Tibial artery (tissue), 4 donors: ENCODE data around the gene ZNF784.
"Not testable (repeated sequence)": the region's sequence is repeated elsewhere in the genome, so short reads cannot be mapped to it uniquely, and the experiment has no call there.

ENCODE experiments used
- DNase-seq, 2 donors: peaks; one replicate each; pipeline ENCODE4 v3.0.0-alpha.2; 2019
- H3K27ac ChIP-seq, 2 donors: fragments of 200-600 bp; sonication (generic) in 1 of 2; 1 replicate in 1 of 2; 2 replicates in 1 of 2; pipeline ENCODE4 v1.5.1; 2018 to 2019; ENCODE audit warnings: mild to moderate bottlenecking in 1 of 2
- H3K27me3 ChIP-seq, 2 donors: fragments of 200-600 bp; sonication (generic) in 1 of 2; one replicate each; pipeline versions ENCODE4 v1.5.1 to v1.6.0; 2016 to 2019
- H3K36me3 ChIP-seq, 3 donors: fragments of 200-600 bp; sonication (generic) in 2 of 3; one replicate each; pipeline ENCODE4 v1.5.1; 2016 to 2019; ENCODE audit warnings: mild to moderate bottlenecking in 2 of 3
- H3K4me1 ChIP-seq, 4 donors: fragments of 200-600 bp; sonication (generic) in 2 of 4; 1 replicate in 3 of 4; 2 replicates in 1 of 4; pipeline ENCODE4 v1.5.1; 2016 to 2019
- H3K4me3 ChIP-seq, 2 donors: fragments of 200-600 bp; sonication (generic) in 1 of 2; 1 replicate in 1 of 2; 2 replicates in 1 of 2; pipeline ENCODE4 v1.5.1; 2018 to 2019; ENCODE audit warnings: mild to moderate bottlenecking in 2 of 2
- H3K9me3 ChIP-seq, 3 donors: fragments of 200-600 bp; sonication (generic) in 1 of 3; one replicate each; pipeline ENCODE4 v1.5.1; 2016 to 2019
- CTCF ChIP-seq, 2 experiments: fragments of 200-600 bp in 1 of 2; fragments of 450-650 bp in 1 of 2; IDR thresholded peaks; one replicate each; pipeline ENCODE4 v1.5.1; 2017 to 2019; ENCODE audit warnings: antibody characterized with exemption in 2 of 2, mild to moderate bottlenecking in 1 of 2, moderate library complexity in 1 of 2
- intact Hi-C: fragments of 100-400 bp; cut with DNase I; formaldehyde crosslinking; loops from one replicate; pipeline ENCODE4 v1.15.0; 2023; ENCODE audit warnings: low total_unique reads

The ZNF784 gene

GRCh38 chr19:55586976-55587668, 37.2 kb downstream of the ZNF784 start:
- intact Hi-C loops, result no loop called here
- H3K4me1 ChIP-seq, result peaks cover 0 to 26% (median 16%) of the 10 kb centered on the region in 4 donors
- no peaks in the 10 kb centered on the region for H3K9me3 ChIP-seq
- peak; percentile 84 to 90 for DNase-seq
- H3K27me3 ChIP-seq, result peaks cover 0 to 25% of the 10 kb centered on the region in 2 donors
- no peak overlapping the region for H3K27ac ChIP-seq
- no peak for TF ChIP-seq CTCF (IDR thresholded peaks at IDR 0.05)
- peak overlapping the region; percentile 31 to 46 for H3K4me3 ChIP-seq
- H3K36me3 ChIP-seq, result peaks cover 0 to 8% (median 0%) of the 10 kb centered on the region in 3 donors

GRCh38 chr19:55585658-55586339, 38.6 kb downstream of the ZNF784 start:
- H3K4me3 ChIP-seq, result peak overlapping the region; percentile 31 to 39
- peak overlapping the region; percentile 6 to 30 for H3K27ac ChIP-seq
- H3K4me1 ChIP-seq, result peaks cover 0 to 35% (median 24%) of the 10 kb centered on the region in 4 donors
- intact Hi-C loops, result no loop called here
- H3K27me3 ChIP-seq, result peaks cover 0 to 20% of the 10 kb centered on the region in 2 donors
- DNase-seq, result peak in 1 of 2 donors; percentile 78
- H3K9me3 ChIP-seq, result no peaks in the 10 kb centered on the region
- TF ChIP-seq CTCF (IDR thresholded peaks at IDR 0.05), result no peak
- no peaks in the 10 kb centered on the region for H3K36me3 ChIP-seq

GRCh38 chr19:55584871-55585270, 39.5 kb downstream of the ZNF784 start:
- Histone ChIP-seq H3K4me1 (peaks cover 0 to 38% (median 26%) of the 10 kb centered on the region in 4 donors), H3K9me3 (no peaks in the 10 kb centered on the region), H3K27me3 (peaks cover 0 to 12% of the 10 kb centered on the region in 2 donors), H3K36me3 (no peaks in the 10 kb centered on the region), H3K4me3 (no peak overlapping the region), H3K27ac (no peak overlapping the region)
- intact Hi-C loops, result no loop called here
- no peak for TF ChIP-seq CTCF (IDR thresholded peaks at IDR 0.05)
- no peak for DNase-seq

- Histone ChIP-seq H3K27me3 (peaks cover 0 to 10% of the 10 kb centered on the region in 2 donors), H3K4me1 (peaks cover 0 to 41% (median 27%) of the 10 kb centered on the region in 4 donors)
- DNase-seq, H3K4me3 ChIP-seq, H3K36me3 ChIP-seq, intact Hi-C loops, H3K9me3 ChIP-seq, H3K27ac ChIP-seq: not testable (repeated sequence)
Observed at GRCh38 chr19:55583897-55584296, 40.5 kb downstream of the ZNF784 start.

GRCh38 chr19:55582284-55582683, 42.1 kb downstream of the ZNF784 start:
- intact Hi-C loops, H3K27ac ChIP-seq, DNase-seq, H3K27me3 ChIP-seq, H3K4me3 ChIP-seq: not testable (repeated sequence)
- peaks cover 0 to 34% (median 27%) of the 10 kb centered on the region in 4 donors for H3K4me1 ChIP-seq
- peaks cover 0 to 12% (median 0%) of the 10 kb centered on the region in 3 donors for H3K9me3 ChIP-seq
- peaks cover 8 to 23% (median 21%) of the 10 kb centered on the region in 3 donors for H3K36me3 ChIP-seq

- Histone ChIP-seq H3K27me3 (peaks cover 0 to 4% of the 10 kb centered on the region in 2 donors), H3K36me3 (peaks cover 8 to 28% (median 21%) of the 10 kb centered on the region in 3 donors), H3K27ac (no peak overlapping the region), H3K4me3 (no peak overlapping the region), H3K9me3 (peaks cover 0 to 12% (median 0%) of the 10 kb centered on the region in 3 donors), H3K4me1 (peaks cover 0 to 29% (median 22%) of the 10 kb centered on the region in 4 donors)
- DNase-seq, result no peak
- no peak for TF ChIP-seq CTCF (IDR thresholded peaks at IDR 0.05)
- intact Hi-C loops, result no loop called here
Observed at GRCh38 chr19:55581823-55582223, 42.5 kb downstream of the ZNF784 start.
